Heart left ventricle (tissue), 16 donors: ENCODE data around the gene CRYBG1. TPM values are rescaled to one million over a fixed set of nuclear protein-coding genes. Genes with fewer than 3 reads are reported as not detected.

Source experiments
- ATAC-seq, 4 donors: fragments of 200-7000 bp; cut with Tn5 transposase; one replicate each; pipeline ENCODE4 v1.9.1; 2020 to 2022; ENCODE audit warnings: moderate library complexity in 4 of 4, mild to moderate bottlenecking in 3 of 4, moderate number of reproducible peaks in 1 of 4
- DNase-seq, 5 donors: peaks; one replicate each; pipeline ENCODE4 v3.0.0-alpha.2; 2020
- H3K27ac ChIP-seq, 12 donors: fragments of 200-600 bp; sonication (generic) in 4 of 12; one replicate each; pipeline versions ENCODE4 v1.5.0 to v1.8.0; 2016 to 2022; ENCODE audit warnings: mild to moderate bottlenecking in 2 of 12
- H3K27me3 ChIP-seq, 9 donors: fragments of 200-600 bp; sonication (generic) in 2 of 9; one replicate each; pipeline versions ENCODE4 v1.5.1 to v1.8.0; 2016 to 2022; ENCODE audit warnings: mild to moderate bottlenecking in 3 of 9
- H3K36me3 ChIP-seq, 9 donors: fragments of 200-600 bp; sonication (generic) in 2 of 9; one replicate each; pipeline versions ENCODE4 v1.5.0 to v1.8.0; 2018 to 2022; ENCODE audit warnings: mild to moderate bottlenecking in 2 of 9
- H3K4me1 ChIP-seq, 12 donors: fragments of 200-600 bp; sonication (generic) in 4 of 12; one replicate each; pipeline versions ENCODE4 v1.5.0 to v1.8.0; 2016 to 2022; ENCODE audit warnings: mild to moderate bottlenecking in 3 of 12
- H3K4me3 ChIP-seq, 12 donors: fragments of 200-600 bp; sonication (generic) in 4 of 12; one replicate each; pipeline versions ENCODE4 v1.5.0 to v1.8.0; 2017 to 2022; ENCODE audit warnings: mild to moderate bottlenecking in 9 of 12, moderate library complexity in 4 of 12
- H3K9me3 ChIP-seq, 12 donors: fragments of 200-600 bp; sonication (generic) in 4 of 12; one replicate each; pipeline versions ENCODE4 v1.5.0 to v1.8.0; 2016 to 2022; ENCODE audit warnings: mild to moderate bottlenecking in 1 of 12
- CTCF ChIP-seq, 12 donors: fragments of 200-600 bp; sonication (generic) in 4 of 12; IDR thresholded peaks; one replicate each; pipeline versions ENCODE4 v1.5.0 to v1.8.0; 2018 to 2022; ENCODE audit warnings: antibody characterized with exemption in 12 of 12, mild to moderate bottlenecking in 5 of 12
- POLR2A ChIP-seq, 2 donors: fragments of 450-650 bp; IDR thresholded peaks; one replicate each; pipeline ENCODE4 v1.6.1; 2017; ENCODE audit warnings: antibody characterized with exemption in 2 of 2, mild to moderate bottlenecking in 2 of 2, moderate library complexity in 2 of 2
- WGBS, 4 donors: extraction: QIAGEN DNeasy Blood & Tissue Kit in 2 of 4; methylation state at CpG; one replicate each; pipeline versions ENCODE4 v1.1.5 to v1.1.7; 2013 to 2018; 5-methylcytosine and 5-hydroxymethylcytosine counted together
- intact Hi-C, 10 donors: fragments of 100-400 bp; cut with DNase I; formaldehyde crosslinking; loops; one replicate each; pipeline versions ENCODE4 v1.11.1 to v1.14.2; 2022
- polyA plus RNA-seq, 2 donors: library from polyadenylated mRNA; stranded (reverse); fragments of 200-250 nt; gene quantifications; one replicate each; pipeline ENCODE4 v1.2.3, GENCODE V29; 2013
- total RNA-seq, 9 donors: library from RNA; depleted of rRNA in 2 of 9; stranded (reverse); fragments of >200 nt in 2 of 9; fragmentation: NEBNext Ultra II Directional in 3 of 9; extraction: Animal tissue kit (Norgen Biotek cat#: 25700) in 3 of 9; gene quantifications; one replicate each; pipeline versions ENCODE4 v1.1.0 to v1.2.4, GENCODE V29; 2016 to 2023
- donor health status: ischemic (EF 13 %, LVEDD 7.1; RV severe dilation, severe dysfunction).
- donor health status: healthy with polysubstance abuse.
- donor health status: DM: no; HTN: yes; CAD: no.
- donor health status: DM: no; HTN: no; CAD: no.
- donor health status: ischemic (EF 25% LVEDD 6.9; RV normal size, moderate dysfunction).
- donor health status: ischemic (EF 25% LVEDD 5.7; RV mildly dilated, moderate dysfunction).
- donor health status: healthy.
- donor health status: DM: yes; HTN: yes; CAD: no.
- donor health status: ischemic (EF 35%, LVEDD 5.7; RV mildly dilated, moderate dysfunction).
- donor health status: nonischemic (EF 11% LVEDD 7.7; RV severe dilation, severe dysfunction).
- donor health status: DM: yes; HTN: yes; CAD: no.
- donor health status: PGD.
- donor health status: ischemic (EF 29% LVEDD 5.4; RV normal size, mild dysfunction).
- donor health status: nonischemic (EF 23%, LVEDD 6.1; RV moderate dilation, normal function).

The CRYBG1 gene
- total and polyA plus RNA-seq, 11 donors, result 0.42 to 17.7 (median 1.5) TPM

GRCh38 chr6:106488494-106489370 is 128.2 kb downstream of the CRYBG1 start:
- intact Hi-C loops, result no loop called here
- H3K9me3 ChIP-seq, result peaks cover 0 to 4% (median 0%) of the 10 kb centered on the region in 12 donors
- no peak for ATAC-seq
- H3K36me3 ChIP-seq, result no peaks in the 10 kb centered on the region
- no peak overlapping the region for H3K4me3 ChIP-seq
- H3K27me3 ChIP-seq, result no peaks in the 10 kb centered on the region
- no peaks in the 10 kb centered on the region for H3K4me1 ChIP-seq
- no peak overlapping the region for H3K27ac ChIP-seq
- WGBS, 4 donors, result 42 to 79% (median 56%) methylated on average over 3 to 4 of the region's 4 CpGs
- no peak for TF ChIP-seq POLR2A (IDR thresholded peaks at IDR 0.05)
- no peak for DNase-seq

- Histone ChIP-seq H3K27me3 (peaks cover 0 to 2% (median 0%) of the 10 kb centered on the region in 9 donors), H3K27ac (no peak overlapping the region), H3K9me3 (peaks cover 0 to 4% (median 0%) of the 10 kb centered on the region in 12 donors), H3K36me3 (no peaks in the 10 kb centered on the region), H3K4me1 (no peaks in the 10 kb centered on the region), H3K4me3 (no peak overlapping the region)
- 83 to 89% (median 86%) methylated on average over 1 of the region's 1 CpG for WGBS, 4 donors
- no peak for DNase-seq
- TF ChIP-seq POLR2A (IDR thresholded peaks at IDR 0.05) (no peak), CTCF (IDR thresholded peaks at IDR 0.05) (no peak)
- intact Hi-C loops, result no loop called here
- no peak for ATAC-seq
These were observed 129.5 kb downstream of the CRYBG1 start for GRCh38 chr6:106490030-106490429.

GRCh38 chr6:106490436-106490835 is 129.9 kb downstream of the CRYBG1 start:
- no peaks in the 10 kb centered on the region for H3K36me3 ChIP-seq
- DNase-seq, result no peak
- H3K4me3 ChIP-seq, result no peak overlapping the region
- H3K27me3 ChIP-seq, result peaks cover 0 to 4% (median 0%) of the 10 kb centered on the region in 9 donors
- no peaks in the 10 kb centered on the region for H3K4me1 ChIP-seq
- intact Hi-C loops, result no loop called here
- H3K9me3 ChIP-seq, result peaks cover 0 to 4% (median 0%) of the 10 kb centered on the region in 12 donors
- WGBS, 4 donors, result 77 to 88% (median 80%) methylated on average over 1 of the region's 1 CpG
- TF ChIP-seq CTCF (IDR thresholded peaks at IDR 0.05) (no peak), POLR2A (IDR thresholded peaks at IDR 0.05) (no peak)
- no peak for ATAC-seq
- no peak overlapping the region for H3K27ac ChIP-seq

GRCh38 chr6:106490974-106491373 is 130.5 kb downstream of the CRYBG1 start:
- no peak overlapping the region for H3K4me3 ChIP-seq
- 85 to 92% (median 90%) methylated on average over 3 of the region's 3 CpGs for WGBS, 4 donors
- ATAC-seq (no peak), DNase-seq (no peak)
- TF ChIP-seq CTCF (IDR thresholded peaks at IDR 0.05) (no peak), POLR2A (IDR thresholded peaks at IDR 0.05) (no peak)
- intact Hi-C loops, result no loop called here
- no peak overlapping the region for H3K27ac ChIP-seq
- peaks cover 0 to 4% (median 0%) of the 10 kb centered on the region in 12 donors for H3K9me3 ChIP-seq
- H3K27me3 ChIP-seq, result peaks cover 0 to 4% (median 0%) of the 10 kb centered on the region in 9 donors
- no peaks in the 10 kb centered on the region for H3K4me1 ChIP-seq
- H3K36me3 ChIP-seq, result no peaks in the 10 kb centered on the region
